Stomach (tissue), 4 donors: ENCODE data around the gene SGK1.
"Not testable (repeated sequence)": the region's sequence is repeated elsewhere in the genome, so short reads cannot be mapped to it uniquely, and the experiment has no call there.

Source experiments
- EP300 ChIP-seq: sonication (generic); formaldehyde crosslinking; IDR thresholded peaks from one replicate; pipeline ENCODE4 v1.6.1; 2017; ENCODE audit warnings: antibody characterized with exemption
- POLR2A ChIP-seq, 4 donors: fragments of 450-650 bp; IDR thresholded peaks; one replicate each; pipeline ENCODE4 v1.6.1; 2016; ENCODE audit warnings: antibody characterized with exemption in 4 of 4, control low read depth in 2 of 4, mild to moderate bottlenecking in 1 of 4, moderate library complexity in 1 of 4
- TF ChIP-seq, protein P1 (sequence below), 7 experiments: fragments of 450-650 bp in 4 of 7; fragments of 200-600 bp in 3 of 7; sonication (generic) in 3 of 7; IDR thresholded peaks; one replicate each; pipeline ENCODE4 v1.5.1; 2016 to 2019; ENCODE audit warnings: antibody characterized with exemption in 7 of 7, control low read depth in 2 of 7, mild to moderate bottlenecking in 1 of 7

DNA sequence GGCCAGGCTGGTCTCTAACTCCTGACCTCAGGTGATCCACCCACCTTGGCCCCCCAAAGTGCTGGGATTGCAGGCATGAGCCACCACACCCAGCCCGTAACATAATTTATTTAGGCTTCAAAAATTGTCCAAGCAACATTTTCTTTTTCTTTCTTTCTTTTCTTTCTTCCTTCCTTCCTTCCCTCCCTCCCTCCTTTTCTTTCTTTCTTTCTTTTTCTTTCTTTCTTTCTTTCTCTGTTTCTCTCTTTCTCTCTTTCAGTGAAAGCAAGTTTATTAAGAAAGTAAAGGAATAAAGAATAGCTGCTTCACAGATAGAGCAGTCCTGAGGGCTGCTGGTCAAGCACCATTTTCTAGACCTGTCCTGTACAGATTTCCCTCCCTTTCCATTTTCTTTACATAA lies 113.2 kb downstream of the SGK1 start:
- TF ChIP-seq, protein P1, sequence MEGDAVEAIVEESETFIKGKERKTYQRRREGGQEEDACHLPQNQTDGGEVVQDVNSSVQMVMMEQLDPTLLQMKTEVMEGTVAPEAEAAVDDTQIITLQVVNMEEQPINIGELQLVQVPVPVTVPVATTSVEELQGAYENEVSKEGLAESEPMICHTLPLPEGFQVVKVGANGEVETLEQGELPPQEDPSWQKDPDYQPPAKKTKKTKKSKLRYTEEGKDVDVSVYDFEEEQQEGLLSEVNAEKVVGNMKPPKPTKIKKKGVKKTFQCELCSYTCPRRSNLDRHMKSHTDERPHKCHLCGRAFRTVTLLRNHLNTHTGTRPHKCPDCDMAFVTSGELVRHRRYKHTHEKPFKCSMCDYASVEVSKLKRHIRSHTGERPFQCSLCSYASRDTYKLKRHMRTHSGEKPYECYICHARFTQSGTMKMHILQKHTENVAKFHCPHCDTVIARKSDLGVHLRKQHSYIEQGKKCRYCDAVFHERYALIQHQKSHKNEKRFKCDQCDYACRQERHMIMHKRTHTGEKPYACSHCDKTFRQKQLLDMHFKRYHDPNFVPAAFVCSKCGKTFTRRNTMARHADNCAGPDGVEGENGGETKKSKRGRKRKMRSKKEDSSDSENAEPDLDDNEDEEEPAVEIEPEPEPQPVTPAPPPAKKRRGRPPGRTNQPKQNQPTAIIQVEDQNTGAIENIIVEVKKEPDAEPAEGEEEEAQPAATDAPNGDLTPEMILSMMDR (IDR thresholded peaks at IDR 0.05): not testable (repeated sequence)
- TF ChIP-seq EP300; POLR2A (IDR thresholded peaks at IDR 0.05): not testable (repeated sequence)
